HEK293 (cell line): Measurements from ENCODE around the gene PDSS2.

Experiments used
- CTCF ChIA-PET: fragments of 350-600 bp; formaldehyde crosslinking; extraction: SDS; loops from one replicate; lab custom pipeline; 2021; ENCODE audit warnings: antibody characterized with exemption; lab: Yijun Ruan, JAX
- POLR2A ChIA-PET: fragments of 300-600 bp; formaldehyde crosslinking; extraction: SDS; loops from one replicate; lab custom pipeline; 2020; ENCODE audit warnings: antibody characterized with exemption, inconsistent platforms; lab: Yijun Ruan, JAX
- H3K27ac ChIP-seq: fragments of 200-500 bp; sonication (Bioruptor generic); 2 replicates; pipeline ENCODE4 v1.5.1; 2014; ENCODE audit warnings: low read depth, low read length, control low read depth, inconsistent platforms; ENCODE audit errors: extremely low read depth
- H3K36me3 ChIP-seq, 2 experiments: fragments of 200-500 bp in 1 of 2; sonication (Bioruptor generic) in 1 of 2; 1 replicate in 1 of 2; 2 replicates in 1 of 2; pipeline ENCODE4 v1.5.1; 2014 to 2017; ENCODE audit warnings: inconsistent platforms in 2 of 2, low read length in 2 of 2; ENCODE audit not compliant: control insufficient read depth in 2 of 2, insufficient read depth in 1 of 2
- H3K4me1 ChIP-seq: fragments of 200-500 bp; sonication (Bioruptor generic); 2 replicates; pipeline ENCODE4 v1.5.1; 2014; ENCODE audit warnings: mild to moderate bottlenecking, low read length, inconsistent platforms; ENCODE audit not compliant: control insufficient read depth, insufficient read depth
- H3K4me3 ChIP-seq: 2 replicates; pipeline ENCODE4 v1.5.1; 2011; ENCODE audit warnings: low read depth, mild to moderate bottlenecking, control low read depth, low read length, moderate library complexity
- H3K9me3 ChIP-seq: fragments of 200-500 bp; sonication (Bioruptor generic); 2 replicates; pipeline ENCODE4 v1.5.1; 2014; ENCODE audit warnings: low read depth, low read length, inconsistent platforms; ENCODE audit not compliant: control insufficient read depth, insufficient read depth
- GFI1B ChIP-seq: fragments of 450-650 bp; formaldehyde crosslinking; IDR thresholded peaks from 2 replicates; pipeline ENCODE4 v1.5.1; 2016; ENCODE audit warnings: missing biosample characterization, missing genetic modification characterization
- KLF7 ChIP-seq: fragments of 450-650 bp; formaldehyde crosslinking; IDR thresholded peaks from 2 replicates; pipeline ENCODE4 v1.5.1; 2016; ENCODE audit warnings: missing biosample characterization, missing genetic modification characterization, borderline replicate concordance
- MYNN ChIP-seq: fragments of 450-650 bp; formaldehyde crosslinking; IDR thresholded peaks from 2 replicates; pipeline ENCODE4 v1.5.1; 2016; ENCODE audit warnings: missing biosample characterization, missing genetic modification characterization, borderline replicate concordance
- PRDM1 ChIP-seq: fragments of 450-650 bp; formaldehyde crosslinking; IDR thresholded peaks from 2 replicates; pipeline ENCODE4; 2016; ENCODE audit warnings: missing biosample characterization, missing genetic modification characterization
- TRIM28 ChIP-seq: IDR thresholded peaks from 2 replicates; pipeline ENCODE4 v1.6.1; 2011; ENCODE audit warnings: low read length, control low read depth, borderline replicate concordance
- ZNF132 ChIP-seq: fragments of 450-650 bp; formaldehyde crosslinking; IDR thresholded peaks from 2 replicates; pipeline ENCODE4 v1.5.1; 2017; ENCODE audit warnings: missing biosample characterization, missing genetic modification characterization, borderline replicate concordance
- ZNF214 ChIP-seq: fragments of 450-650 bp; formaldehyde crosslinking; IDR thresholded peaks from 2 replicates; pipeline ENCODE4 v1.5.1; 2017; ENCODE audit warnings: missing biosample characterization, mild to moderate bottlenecking, missing genetic modification characterization, borderline replicate concordance
- ZNF37A ChIP-seq: fragments of 450-650 bp; IDR thresholded peaks from 2 replicates; pipeline ENCODE4 v1.5.1; 2018; ENCODE audit warnings: missing biosample characterization, missing genetic modification characterization
- ZNF629 ChIP-seq: fragments of 450-650 bp; formaldehyde crosslinking; IDR thresholded peaks from 2 replicates; pipeline ENCODE4 v1.5.1; 2017; ENCODE audit warnings: missing biosample characterization, missing genetic modification characterization
- ZNF701 ChIP-seq: fragments of 450-650 bp; formaldehyde crosslinking; IDR thresholded peaks from 2 replicates; pipeline ENCODE4 v1.5.1; 2016; ENCODE audit warnings: missing biosample characterization, missing genetic modification characterization
- ZNF747 ChIP-seq: fragments of 450-650 bp; formaldehyde crosslinking; IDR thresholded peaks from 2 replicates; pipeline ENCODE4 v1.5.1; 2016; ENCODE audit warnings: missing biosample characterization, missing genetic modification characterization
- ZNF776 ChIP-seq: fragments of 450-650 bp; formaldehyde crosslinking; IDR thresholded peaks from 2 replicates; pipeline ENCODE4 v1.5.0; 2017; ENCODE audit warnings: missing biosample characterization, missing genetic modification characterization, borderline replicate concordance
- TF ChIP-seq, protein P1 (sequence below): fragments of 450-650 bp; formaldehyde crosslinking; IDR thresholded peaks from 2 replicates; pipeline ENCODE4 v1.5.1; 2016; ENCODE audit warnings: missing biosample characterization, missing genetic modification characterization
- TF ChIP-seq, protein P2 (sequence below): fragments of 450-650 bp; formaldehyde crosslinking; optimal IDR thresholded peaks from 2 replicates; pipeline ENCODE3; 2016; ENCODE audit warnings: missing biosample characterization, mild to moderate bottlenecking, missing genetic modification characterization
- TF ChIP-seq, protein P3 (sequence below): fragments of 450-650 bp; formaldehyde crosslinking; IDR thresholded peaks from 2 replicates; pipeline ENCODE4 v1.5.1; 2016; ENCODE audit warnings: missing biosample characterization, missing genetic modification characterization
- TF ChIP-seq, protein P4 (sequence below): fragments of 450-650 bp; IDR thresholded peaks from 2 replicates; pipeline ENCODE4 v1.5.1; 2018; ENCODE audit warnings: missing biosample characterization, mild to moderate bottlenecking, missing genetic modification characterization
- TF ChIP-seq, protein P5 (sequence below): fragments of 450-650 bp; formaldehyde crosslinking; IDR thresholded peaks from 2 replicates; pipeline ENCODE4; 2016; ENCODE audit warnings: missing biosample characterization, missing genetic modification characterization

Gene PDSS2

DNA sequence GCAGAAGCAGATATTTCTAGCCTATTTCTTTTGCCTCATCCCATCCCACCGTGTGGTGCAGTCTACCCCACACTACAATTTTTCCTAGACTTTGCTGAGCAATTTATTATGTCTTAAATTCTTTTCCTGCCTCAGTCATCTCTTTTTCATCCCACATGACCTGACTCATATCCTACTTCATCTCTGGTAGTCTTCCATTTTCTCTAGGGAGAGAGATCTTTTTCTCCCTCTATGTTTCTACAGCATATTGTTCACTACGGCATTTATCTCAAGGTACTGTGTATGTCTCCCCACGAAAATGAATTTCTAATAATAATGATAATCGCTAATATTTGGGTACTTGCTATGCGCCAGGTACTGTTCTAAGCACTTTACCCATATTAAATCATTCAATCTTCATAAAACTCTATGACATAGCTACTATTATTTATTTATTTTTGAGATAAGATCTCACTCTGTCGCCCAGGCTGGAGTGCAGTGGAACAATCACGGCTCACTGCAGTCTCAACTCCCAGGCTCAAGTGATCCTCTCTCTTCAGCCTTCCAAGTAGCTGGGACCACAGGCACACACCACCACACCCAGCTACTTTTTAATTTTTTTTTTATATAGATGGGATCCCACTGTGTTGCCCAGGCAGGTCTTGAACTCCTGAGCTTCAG is 15.6 kb downstream of the PDSS2 start:
- ChIA-PET CTCF (interaction anchor here (0.6 to 2.0 kb wide), 5 partner anchors 8 to 1004 kb away, joined by 3 to 6 read pairs (median 5); no protein-coding TSS in a partner anchor), POLR2A (interaction anchor here (3.1 kb wide), 1 partner anchor 16 kb away, joined by 15 read pairs; the partner anchor contains the start of gene PDSS2)
- Histone ChIP-seq H3K36me3 (no peaks in the 10 kb centered on the region), H3K27ac (no peak overlapping the region), H3K4me3 (no peak overlapping the region), H3K4me1 (no peaks in the 10 kb centered on the region), H3K9me3 (no peaks in the 10 kb centered on the region)
- TF ChIP-seq TRIM28 (peak; percentile 68; the same call in 1 of the 2 replicates), ZNF132 (tag by site-specific recombination) (no peak)

DNA sequence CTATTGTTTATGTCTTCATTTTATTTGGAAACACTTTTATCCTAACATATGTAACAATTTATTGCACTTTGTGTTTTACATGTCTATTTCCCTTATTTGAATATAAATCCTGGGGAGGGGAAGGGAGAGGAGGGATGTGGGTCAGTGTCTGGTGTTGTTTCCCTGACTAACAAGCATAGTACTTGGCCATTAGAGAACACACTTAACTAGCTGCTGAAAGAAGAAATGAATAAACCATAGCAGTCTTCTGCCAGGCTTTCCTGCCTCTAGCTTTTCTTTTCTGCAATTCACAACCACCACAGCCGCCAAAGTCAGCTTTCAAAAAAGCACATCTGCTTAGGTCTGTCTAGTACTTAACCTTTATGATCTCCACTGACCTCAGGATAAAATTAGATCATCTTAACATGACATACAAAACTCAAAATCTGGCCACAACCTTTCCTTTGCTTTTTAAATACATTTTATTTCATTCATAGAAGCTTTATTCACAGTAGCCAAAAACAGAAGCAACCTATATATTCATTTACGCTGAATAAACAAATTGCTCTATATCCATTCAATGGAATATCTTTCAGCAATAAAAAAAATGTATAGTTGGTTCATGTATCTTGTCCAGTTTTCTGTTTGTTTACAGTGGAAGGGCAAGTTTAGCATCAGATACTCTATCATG is 16.3 kb downstream of the PDSS2 start:
- Histone ChIP-seq H3K9me3 (no peaks in the 10 kb centered on the region), H3K4me3 (no peak overlapping the region), H3K4me1 (no peaks in the 10 kb centered on the region), H3K36me3 (no peaks in the 10 kb centered on the region), H3K27ac (no peak overlapping the region)
- ChIA-PET POLR2A (interaction anchor here (3.1 kb wide), 1 partner anchor 17 kb away, joined by 15 read pairs; the partner anchor contains the start of gene PDSS2), CTCF (interaction anchor here (0.6 to 2.0 kb wide), 3 partner anchors 11 to 1003 kb away, joined by 3 to 6 read pairs (median 5); no protein-coding TSS in a partner anchor)
- no peak for TF ChIP-seq KLF7 (tag by site-specific recombination)
- no peak for TF ChIP-seq ZNF214 (tag by site-specific recombination)
- TF ChIP-seq, protein P1, sequence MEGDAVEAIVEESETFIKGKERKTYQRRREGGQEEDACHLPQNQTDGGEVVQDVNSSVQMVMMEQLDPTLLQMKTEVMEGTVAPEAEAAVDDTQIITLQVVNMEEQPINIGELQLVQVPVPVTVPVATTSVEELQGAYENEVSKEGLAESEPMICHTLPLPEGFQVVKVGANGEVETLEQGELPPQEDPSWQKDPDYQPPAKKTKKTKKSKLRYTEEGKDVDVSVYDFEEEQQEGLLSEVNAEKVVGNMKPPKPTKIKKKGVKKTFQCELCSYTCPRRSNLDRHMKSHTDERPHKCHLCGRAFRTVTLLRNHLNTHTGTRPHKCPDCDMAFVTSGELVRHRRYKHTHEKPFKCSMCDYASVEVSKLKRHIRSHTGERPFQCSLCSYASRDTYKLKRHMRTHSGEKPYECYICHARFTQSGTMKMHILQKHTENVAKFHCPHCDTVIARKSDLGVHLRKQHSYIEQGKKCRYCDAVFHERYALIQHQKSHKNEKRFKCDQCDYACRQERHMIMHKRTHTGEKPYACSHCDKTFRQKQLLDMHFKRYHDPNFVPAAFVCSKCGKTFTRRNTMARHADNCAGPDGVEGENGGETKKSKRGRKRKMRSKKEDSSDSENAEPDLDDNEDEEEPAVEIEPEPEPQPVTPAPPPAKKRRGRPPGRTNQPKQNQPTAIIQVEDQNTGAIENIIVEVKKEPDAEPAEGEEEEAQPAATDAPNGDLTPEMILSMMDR (tag by site-specific recombination), result no peak
- TF ChIP-seq ZNF776 (tag by site-specific recombination), result no peak
- TF ChIP-seq GFI1B (tag by site-specific recombination), result no peak
- TF ChIP-seq ZNF37A (tag by site-specific recombination), result no peak
- no peak for TF ChIP-seq PRDM1
- TF ChIP-seq ZNF747 (tag by site-specific recombination), result no peak
- TF ChIP-seq, protein P2, sequence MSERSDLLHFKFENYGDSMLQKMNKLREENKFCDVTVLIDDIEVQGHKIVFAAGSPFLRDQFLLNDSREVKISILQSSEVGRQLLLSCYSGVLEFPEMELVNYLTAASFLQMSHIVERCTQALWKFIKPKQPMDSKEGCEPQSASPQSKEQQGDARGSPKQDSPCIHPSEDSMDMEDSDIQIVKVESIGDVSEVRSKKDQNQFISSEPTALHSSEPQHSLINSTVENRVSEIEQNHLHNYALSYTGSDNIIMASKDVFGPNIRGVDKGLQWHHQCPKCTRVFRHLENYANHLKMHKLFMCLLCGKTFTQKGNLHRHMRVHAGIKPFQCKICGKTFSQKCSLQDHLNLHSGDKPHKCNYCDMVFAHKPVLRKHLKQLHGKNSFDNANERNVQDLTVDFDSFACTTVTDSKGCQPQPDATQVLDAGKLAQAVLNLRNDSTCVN, result no peak
- TF ChIP-seq, protein P3, sequence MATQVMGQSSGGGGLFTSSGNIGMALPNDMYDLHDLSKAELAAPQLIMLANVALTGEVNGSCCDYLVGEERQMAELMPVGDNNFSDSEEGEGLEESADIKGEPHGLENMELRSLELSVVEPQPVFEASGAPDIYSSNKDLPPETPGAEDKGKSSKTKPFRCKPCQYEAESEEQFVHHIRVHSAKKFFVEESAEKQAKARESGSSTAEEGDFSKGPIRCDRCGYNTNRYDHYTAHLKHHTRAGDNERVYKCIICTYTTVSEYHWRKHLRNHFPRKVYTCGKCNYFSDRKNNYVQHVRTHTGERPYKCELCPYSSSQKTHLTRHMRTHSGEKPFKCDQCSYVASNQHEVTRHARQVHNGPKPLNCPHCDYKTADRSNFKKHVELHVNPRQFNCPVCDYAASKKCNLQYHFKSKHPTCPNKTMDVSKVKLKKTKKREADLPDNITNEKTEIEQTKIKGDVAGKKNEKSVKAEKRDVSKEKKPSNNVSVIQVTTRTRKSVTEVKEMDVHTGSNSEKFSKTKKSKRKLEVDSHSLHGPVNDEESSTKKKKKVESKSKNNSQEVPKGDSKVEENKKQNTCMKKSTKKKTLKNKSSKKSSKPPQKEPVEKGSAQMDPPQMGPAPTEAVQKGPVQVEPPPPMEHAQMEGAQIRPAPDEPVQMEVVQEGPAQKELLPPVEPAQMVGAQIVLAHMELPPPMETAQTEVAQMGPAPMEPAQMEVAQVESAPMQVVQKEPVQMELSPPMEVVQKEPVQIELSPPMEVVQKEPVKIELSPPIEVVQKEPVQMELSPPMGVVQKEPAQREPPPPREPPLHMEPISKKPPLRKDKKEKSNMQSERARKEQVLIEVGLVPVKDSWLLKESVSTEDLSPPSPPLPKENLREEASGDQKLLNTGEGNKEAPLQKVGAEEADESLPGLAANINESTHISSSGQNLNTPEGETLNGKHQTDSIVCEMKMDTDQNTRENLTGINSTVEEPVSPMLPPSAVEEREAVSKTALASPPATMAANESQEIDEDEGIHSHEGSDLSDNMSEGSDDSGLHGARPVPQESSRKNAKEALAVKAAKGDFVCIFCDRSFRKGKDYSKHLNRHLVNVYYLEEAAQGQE (tag by site-specific recombination), result no peak
- TF ChIP-seq ZNF629 (tag by site-specific recombination), result no peak
- TF ChIP-seq, protein P4, sequence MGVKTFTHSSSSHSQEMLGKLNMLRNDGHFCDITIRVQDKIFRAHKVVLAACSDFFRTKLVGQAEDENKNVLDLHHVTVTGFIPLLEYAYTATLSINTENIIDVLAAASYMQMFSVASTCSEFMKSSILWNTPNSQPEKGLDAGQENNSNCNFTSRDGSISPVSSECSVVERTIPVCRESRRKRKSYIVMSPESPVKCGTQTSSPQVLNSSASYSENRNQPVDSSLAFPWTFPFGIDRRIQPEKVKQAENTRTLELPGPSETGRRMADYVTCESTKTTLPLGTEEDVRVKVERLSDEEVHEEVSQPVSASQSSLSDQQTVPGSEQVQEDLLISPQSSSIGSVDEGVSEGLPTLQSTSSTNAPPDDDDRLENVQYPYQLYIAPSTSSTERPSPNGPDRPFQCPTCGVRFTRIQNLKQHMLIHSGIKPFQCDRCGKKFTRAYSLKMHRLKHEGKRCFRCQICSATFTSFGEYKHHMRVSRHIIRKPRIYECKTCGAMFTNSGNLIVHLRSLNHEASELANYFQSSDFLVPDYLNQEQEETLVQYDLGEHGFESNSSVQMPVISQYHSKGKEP, result no peak
- TF ChIP-seq, protein P5, sequence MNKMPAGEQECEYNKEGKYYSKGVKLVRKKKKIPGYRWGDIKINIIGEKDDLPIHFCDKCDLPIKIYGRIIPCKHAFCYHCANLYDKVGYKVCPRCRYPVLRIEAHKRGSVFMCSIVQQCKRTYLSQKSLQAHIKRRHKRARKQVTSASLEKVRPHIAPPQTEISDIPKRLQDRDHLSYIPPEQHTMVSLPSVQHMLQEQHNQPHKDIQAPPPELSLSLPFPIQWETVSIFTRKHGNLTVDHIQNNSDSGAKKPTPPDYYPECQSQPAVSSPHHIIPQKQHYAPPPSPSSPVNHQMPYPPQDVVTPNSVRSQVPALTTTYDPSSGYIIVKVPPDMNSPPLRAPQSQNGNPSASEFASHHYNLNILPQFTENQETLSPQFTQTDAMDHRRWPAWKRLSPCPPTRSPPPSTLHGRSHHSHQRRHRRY (tag by site-specific recombination), result no peak
- TF ChIP-seq MYNN (tag by site-specific recombination), result no peak
- TF ChIP-seq ZNF701 (tag by site-specific recombination), result no peak
